Hippocampal formation (tissue), 2 donors: ENCODE measurements around the gene KNL1.
"Not testable (repeated sequence)": the region's sequence is repeated elsewhere in the genome, so short reads cannot be mapped to it uniquely, and the experiment has no call there.

Experiments
- DNase-seq, 2 donors: peaks; one replicate each; lab custom pipeline; 2025; lab: John Stamatoyannopoulos, UW

The KNL1 gene

GRCh38 chr15:40584191-40584590, 9.9 kb upstream of the KNL1 start:
- peak; percentile 17 to 39 for DNase-seq

- DNase-seq, result no peak
These were observed 3.4 kb upstream of the KNL1 start for GRCh38 chr15:40590667-40591050.

GRCh38 chr15:40591389-40591788, 2.7 kb upstream of the KNL1 start:
- DNase-seq, result no peak

- DNase-seq, result no peak
These were observed 884 bp upstream of the KNL1 start for GRCh38 chr15:40593165-40593564.

GRCh38 chr15:40594429-40594836, 384 bp downstream of the KNL1 start:
- DNase-seq, result no peak

GRCh38 chr15:40595219-40595618, 1.2 kb downstream of the KNL1 start:
- DNase-seq, result no peak

GRCh38 chr15:40595773-40596172, 1.7 kb downstream of the KNL1 start:
- DNase-seq, result no peak

GRCh38 chr15:40597024-40597423, 3.0 kb downstream of the KNL1 start:
- no peak for DNase-seq

- no peak for DNase-seq
These were observed 4.1 kb downstream of the KNL1 start for GRCh38 chr15:40598126-40598525.

- DNase-seq, result no peak
These were observed 4.6 kb downstream of the KNL1 start for GRCh38 chr15:40598672-40599071.

- no peak for DNase-seq
These were observed 6.9 kb downstream of the KNL1 start for GRCh38 chr15:40600956-40601355.

GRCh38 chr15:40603935-40604334, 9.9 kb downstream of the KNL1 start:
- DNase-seq, result no peak

- no peak for DNase-seq
These were observed 19.0 kb downstream of the KNL1 start for GRCh38 chr15:40613080-40613479.

- DNase-seq, result no peak
These were observed 24.0 kb downstream of the KNL1 start for GRCh38 chr15:40618023-40618422.

- DNase-seq, result no peak
These were observed 24.9 kb downstream of the KNL1 start for GRCh38 chr15:40618906-40619305.

- DNase-seq, result no peak
These were observed 29.3 kb downstream of the KNL1 start for GRCh38 chr15:40623361-40623760.

- no peak for DNase-seq
These were observed 36.3 kb downstream of the KNL1 start for GRCh38 chr15:40630313-40630712.

- DNase-seq, result no peak
These were observed 39.1 kb downstream of the KNL1 start for GRCh38 chr15:40633178-40633577.

- no peak for DNase-seq
These were observed 43.2 kb downstream of the KNL1 start for GRCh38 chr15:40637221-40637745.

GRCh38 chr15:40639677-40640076, 45.6 kb downstream of the KNL1 start:
- DNase-seq, result no peak

GRCh38 chr15:40647523-40647922, 53.5 kb downstream of the KNL1 start:
- no peak for DNase-seq

GRCh38 chr15:40650479-40650878, 56.4 kb downstream of the KNL1 start:
- DNase-seq, result no peak

GRCh38 chr15:40660686-40661085, 66.6 kb downstream of the KNL1 start:
- DNase-seq, result no peak

- no peak for DNase-seq
These were observed 70.9 kb downstream of the KNL1 start for GRCh38 chr15:40664909-40665308.

- not testable (repeated sequence) for DNase-seq
These were observed 82.2 kb downstream of the KNL1 start for GRCh38 chr15:40676290-40676689.
